Endothelial cell (in vitro differentiated cells): ENCODE measurements around the gene LPIN1. TPM values are rescaled to one million over a fixed set of nuclear protein-coding genes. Genes with fewer than 3 reads are reported as not detected.

ENCODE experiments used
- DNase-seq: peaks from one replicate; pipeline ENCODE4 v3.0.0; 2021; ENCODE audit warnings: low spot score
- H3K27ac Mint-ChIP-seq: one replicate; pipeline ENCODE4 v1.8.0; 2021; ENCODE audit warnings: mixed read lengths, inconsistent platforms; ENCODE audit not compliant: unreplicated experiment
- H3K27me3 Mint-ChIP-seq: one replicate; pipeline ENCODE4 v1.8.0; 2021; ENCODE audit warnings: mild to moderate bottlenecking, moderate library complexity, mixed read lengths, inconsistent platforms; ENCODE audit not compliant: unreplicated experiment
- H3K36me3 Mint-ChIP-seq: one replicate; pipeline ENCODE4 v1.8.0; 2021; ENCODE audit warnings: mild to moderate bottlenecking, low read depth, mixed read lengths, inconsistent platforms; ENCODE audit not compliant: unreplicated experiment
- H3K4me1 Mint-ChIP-seq: one replicate; pipeline ENCODE4 v1.8.0; 2021; ENCODE audit warnings: mild to moderate bottlenecking, mixed read lengths, inconsistent platforms; ENCODE audit not compliant: unreplicated experiment
- H3K4me3 Mint-ChIP-seq: one replicate; pipeline ENCODE4 v1.8.0; 2021; ENCODE audit warnings: mild to moderate bottlenecking, mixed read lengths, inconsistent platforms; ENCODE audit not compliant: unreplicated experiment
- H3K9me3 Mint-ChIP-seq: one replicate; pipeline ENCODE4 v1.8.0; 2021; ENCODE audit warnings: mixed read lengths, inconsistent platforms; ENCODE audit not compliant: unreplicated experiment
- CTCF ChIP-seq: fragments of 200-600 bp; sonication (generic); IDR thresholded peaks from one replicate; pipeline ENCODE4 v1.5.0; 2021; ENCODE audit warnings: antibody characterized with exemption; ENCODE audit not compliant: unreplicated experiment
- total RNA-seq: library from RNA; stranded (reverse); fragmentation: NEBNext Ultra II Directional; extraction: Animal tissue kit (Norgen Biotek cat#: 25700); gene quantifications from one replicate; pipeline ENCODE4 v1.2.1, GENCODE V29; 2021; ENCODE audit not compliant: unreplicated experiment

LPIN1 gene
- total RNA-seq, 1 donor from 2014 or later, result 16.4 TPM

- Mint-ChIP-seq H3K27ac (no peak overlapping the region), H3K27me3 (peaks cover 7% of the 10 kb centered on the region), H3K36me3 (no peaks in the 10 kb centered on the region), H3K9me3 (no peaks in the 10 kb centered on the region), H3K4me1 (peaks cover 4% of the 10 kb centered on the region), H3K4me3 (no peak overlapping the region)
- DNase-seq, result peak; percentile 55
- no peak for TF ChIP-seq CTCF
These were observed 7.6 kb upstream of the LPIN1 start for GRCh38 chr2:11738589-11739436.

GRCh38 chr2:11740723-11741122 is 5.7 kb upstream of the LPIN1 start:
- Mint-ChIP-seq H3K4me3 (no peak overlapping the region), H3K27ac (no peak overlapping the region), H3K36me3 (peaks cover 5% of the 10 kb centered on the region), H3K4me1 (peaks cover 14% of the 10 kb centered on the region), H3K27me3 (peaks cover 9% of the 10 kb centered on the region), H3K9me3 (no peaks in the 10 kb centered on the region)
- no peak for DNase-seq
- TF ChIP-seq CTCF, result no peak

- Mint-ChIP-seq H3K4me1 (peaks cover 18% of the 10 kb centered on the region), H3K27ac (no peak overlapping the region), H3K9me3 (no peaks in the 10 kb centered on the region), H3K36me3 (peaks cover 8% of the 10 kb centered on the region), H3K27me3 (peaks cover 9% of the 10 kb centered on the region), H3K4me3 (no peak overlapping the region)
- no peak for TF ChIP-seq CTCF
- DNase-seq, result no peak
These were observed 4.1 kb upstream of the LPIN1 start for GRCh38 chr2:11742317-11742701.

GRCh38 chr2:11742702-11743357 is 3.6 kb upstream of the LPIN1 start:
- no peak overlapping the region for H3K4me3 Mint-ChIP-seq
- peaks cover 23% of the 10 kb centered on the region for H3K4me1 Mint-ChIP-seq
- peaks cover 8% of the 10 kb centered on the region for H3K36me3 Mint-ChIP-seq
- no peak overlapping the region for H3K27ac Mint-ChIP-seq
- no peak for TF ChIP-seq CTCF
- no peaks in the 10 kb centered on the region for H3K9me3 Mint-ChIP-seq
- H3K27me3 Mint-ChIP-seq, result peaks cover 11% of the 10 kb centered on the region
- DNase-seq, result no peak

- Mint-ChIP-seq H3K9me3 (no peaks in the 10 kb centered on the region), H3K4me1 (peaks cover 29% of the 10 kb centered on the region), H3K27ac (no peak overlapping the region), H3K27me3 (peaks cover 11% of the 10 kb centered on the region), H3K36me3 (peaks cover 8% of the 10 kb centered on the region), H3K4me3 (no peak overlapping the region)
- TF ChIP-seq CTCF, result no peak
- DNase-seq, result no peak
These were observed 3.1 kb upstream of the LPIN1 start for GRCh38 chr2:11743366-11743765.
